Glomerular visceral epithelial cell (primary cell): ENCODE measurements around the gene LRRC39.

Experiments used
- DNase-seq: peaks from one replicate; pipeline ENCODE4 v3.0.0-alpha.2; 2016; ENCODE audit errors: extremely low spot score

Gene LRRC39

GRCh38 chr1:100147875-100148274, 30.2 kb downstream of the LRRC39 start:
- DNase-seq: no peak

DNA sequence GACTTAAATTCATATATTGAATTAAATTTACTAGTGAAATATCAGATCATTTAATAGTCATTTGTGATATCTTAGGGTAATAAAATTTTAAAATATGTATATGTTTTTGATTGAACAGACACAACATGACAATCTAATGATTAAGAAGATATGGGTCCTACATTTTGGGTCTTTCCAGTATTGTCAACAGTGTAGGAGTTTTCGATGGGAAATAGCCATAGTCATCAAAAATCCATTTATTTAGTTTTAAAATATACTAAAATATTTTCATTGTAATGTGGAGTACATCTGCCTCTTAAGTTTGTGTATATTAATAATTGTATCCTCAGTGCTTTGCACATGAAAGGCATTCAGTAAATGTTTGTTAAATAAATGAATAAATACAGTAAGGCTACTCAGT, 31.1 kb downstream of the LRRC39 start:
- no peak for DNase-seq

GRCh38 chr1:100145116-100145515, 32.9 kb downstream of the LRRC39 start:
- DNase-seq: no peak

GRCh38 chr1:100142343-100142742, 35.7 kb downstream of the LRRC39 start:
- DNase-seq: no peak

- DNase-seq: no peak
Observed at GRCh38 chr1:100141192-100141591, 36.9 kb downstream of the LRRC39 start.

DNA sequence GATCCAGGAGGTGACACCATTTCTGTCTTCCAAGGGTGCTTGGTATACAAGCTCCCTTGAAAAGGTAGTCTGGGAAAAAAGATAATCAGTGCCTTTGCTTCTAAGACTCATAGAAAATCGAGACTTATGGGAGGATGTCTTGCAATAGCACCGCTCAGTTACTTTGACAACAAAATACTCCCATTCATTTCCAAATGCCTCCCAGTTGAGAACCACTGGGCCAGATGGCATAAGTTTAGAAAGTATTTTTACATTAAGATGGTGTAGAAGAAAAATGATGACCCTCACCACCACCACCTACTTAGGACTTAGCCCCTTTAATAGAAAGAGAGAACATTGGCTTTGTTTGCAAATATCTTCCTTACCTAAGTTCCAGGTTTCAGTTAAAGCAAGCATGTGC, 40.5 kb downstream of the LRRC39 start:
- no peak for DNase-seq

- DNase-seq: peak; percentile 5
Observed at GRCh38 chr1:100134872-100135271, 43.2 kb downstream of the LRRC39 start.

- DNase-seq: peak; percentile 98
Observed at GRCh38 chr1:100132566-100133477, 45.2 kb downstream of the LRRC39 start, which contains the start of the genes SASS6 and TRMT13. TSS of gene SASS6 (minus strand) at chr1:100132930. CDS start at chr1:100132814, 116 bp downstream. TSS of gene TRMT13 (plus strand) at chr1:100133163. CDS start at chr1:100133169, 6 bp downstream.

- DNase-seq: no peak
Observed at GRCh38 chr1:100131623-100132022, 46.4 kb downstream of the LRRC39 start.

DNA sequence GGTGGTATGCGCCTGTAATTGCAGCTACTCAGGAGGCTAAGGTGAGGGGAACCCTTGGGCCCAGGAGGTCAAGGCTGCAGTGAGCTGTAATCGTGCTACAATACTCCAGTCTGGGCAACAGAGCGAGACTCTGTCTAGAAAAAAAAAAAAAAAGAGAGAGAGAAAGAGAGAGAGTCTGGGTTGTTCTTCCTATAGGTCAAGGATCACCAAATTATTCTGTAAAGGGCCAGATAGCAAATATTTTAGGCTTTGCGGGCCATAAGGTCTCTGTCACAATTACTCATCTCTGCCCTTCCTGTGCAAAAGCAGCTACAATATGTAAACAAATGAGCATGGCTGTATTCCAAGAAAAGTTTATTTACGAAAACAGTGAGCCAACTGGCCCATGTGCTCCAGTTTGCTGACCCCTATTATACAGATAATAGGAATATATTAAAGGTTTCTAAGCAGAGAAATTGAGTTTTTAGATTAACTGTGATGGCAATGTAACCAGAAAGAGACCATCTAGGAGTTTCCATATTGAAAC, 47.4 kb downstream of the LRRC39 start:
- no peak for DNase-seq

GRCh38 chr1:100127226-100127625, 50.8 kb downstream of the LRRC39 start:
- no peak for DNase-seq

DNA sequence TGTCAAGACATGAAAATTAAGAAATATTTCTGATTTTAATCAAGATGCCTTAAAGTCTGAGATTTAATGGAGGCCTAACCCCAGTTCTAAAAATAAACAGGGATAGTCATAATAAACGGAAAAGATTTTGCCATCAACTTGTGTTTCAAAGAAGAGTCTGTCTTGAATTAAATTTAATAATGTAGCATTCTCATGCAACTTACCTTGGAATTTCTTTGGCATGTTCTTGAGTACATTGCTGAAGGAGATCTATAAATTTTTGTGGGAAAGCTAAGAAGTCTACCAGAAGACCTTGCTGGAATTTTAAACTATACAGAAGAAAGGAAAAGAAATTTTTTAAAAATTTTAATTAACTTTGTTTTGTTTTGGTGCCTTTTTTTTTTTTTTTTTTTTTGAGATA, 55.9 kb downstream of the LRRC39 start:
- DNase-seq: no peak

- no peak for DNase-seq
Observed at GRCh38 chr1:100115524-100115923, 62.5 kb downstream of the LRRC39 start.

DNA sequence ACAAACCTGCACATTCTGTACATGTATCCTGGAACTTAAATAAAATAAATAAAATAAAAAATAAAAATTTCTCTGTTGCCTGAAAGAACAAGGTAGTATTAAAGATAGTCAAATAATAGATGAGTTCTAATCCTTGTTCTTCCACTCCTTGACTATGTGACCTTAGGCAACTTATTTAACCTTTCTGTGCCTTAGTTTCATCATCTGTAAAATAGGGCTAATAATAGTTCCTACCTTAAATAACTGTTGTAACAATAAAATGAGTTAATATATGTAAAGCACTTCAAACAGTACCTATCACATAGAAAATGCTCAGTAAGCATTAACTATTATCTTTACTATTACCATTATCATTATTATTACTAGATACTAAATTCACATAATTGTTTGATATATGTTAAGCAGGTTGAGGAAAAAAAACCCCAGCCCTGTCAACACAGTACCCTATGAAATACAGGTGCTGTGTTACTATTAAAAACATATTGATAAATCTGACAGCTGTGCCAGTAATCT, 68.4 kb downstream of the LRRC39 start:
- DNase-seq: no peak

DNA sequence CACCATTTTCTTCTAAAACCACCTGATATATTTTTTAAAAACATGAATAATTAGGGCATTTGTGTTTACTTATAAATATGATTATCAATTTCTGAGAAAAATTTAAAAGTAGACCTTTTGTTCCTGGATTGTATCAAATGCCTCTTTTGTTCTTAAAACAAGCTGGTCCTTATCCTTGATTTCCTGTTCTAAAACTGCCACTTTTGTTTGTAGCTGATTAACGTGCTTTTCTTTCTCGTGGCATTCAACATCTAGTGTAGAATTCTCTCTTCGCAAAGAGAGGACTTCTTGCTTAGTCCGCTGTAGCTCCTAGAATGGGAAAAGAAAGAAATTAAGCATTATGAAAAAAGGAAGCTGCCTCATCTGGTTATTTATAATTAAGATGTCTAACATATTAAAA, 70.4 kb downstream of the LRRC39 start:
- DNase-seq: no peak

- DNase-seq: no peak
Observed at GRCh38 chr1:100101564-100101963, 76.5 kb downstream of the LRRC39 start.

DNA sequence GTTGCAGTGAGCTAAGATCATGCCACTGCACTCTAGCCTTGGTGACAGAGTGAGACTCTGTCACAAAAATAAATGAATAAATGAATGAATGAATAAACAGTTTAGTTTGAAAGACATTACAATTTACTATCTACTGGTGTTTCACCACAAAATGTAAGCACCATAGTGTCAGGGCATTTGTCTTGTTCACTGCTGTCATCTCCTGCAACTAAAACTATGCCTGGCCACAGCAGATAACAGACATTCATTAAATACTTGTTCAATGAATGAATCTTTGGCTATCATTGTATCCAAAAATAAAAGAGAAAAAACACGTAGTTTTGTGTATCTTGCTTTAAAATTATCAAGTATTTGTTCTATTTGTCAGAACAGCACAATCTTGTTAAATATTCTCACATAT, 77.9 kb downstream of the LRRC39 start:
- no peak for DNase-seq
